ENCODE measurements around the gene USP40. TPM values are rescaled to one million over a fixed set of nuclear protein-coding genes. Genes with fewer than 3 reads are reported as not detected.

The USP40 gene
- total RNA-seq, 1 experiment from 2014 or later = 34.9 TPM

GRCh38 chr2:233428008-233428407 lies 138.6 kb downstream of the USP40 start:
- Histone ChIP-seq H3K9ac (ENCODE audit: low read length) (no peak overlapping the region), H3K9me3 (ENCODE audit: control insufficient read depth in 1 of 2, insufficient read depth in 1 of 2, low read depth in 1 of 2, low read length in 2 of 2) (no peaks in the 10 kb centered on the region), H3K27me3 (ENCODE audit: insufficient read depth, low read length) (no peaks in the 10 kb centered on the region), H3K27ac (ENCODE audit: low read depth, low read length) (no peak overlapping the region), H4K20me1 (ENCODE audit: insufficient read depth) (peaks cover 7% of the 10 kb centered on the region; the same call in 1 of the 2 replicates), H3K36me3 (ENCODE audit: control insufficient read depth in 1 of 2, insufficient read depth in 2 of 2, low read length in 2 of 2) (peaks cover 0 to 4% of the 10 kb centered on the region in 2 experiments; a peak in 1 of 4 replicates), H2AFZ (ENCODE audit: low read depth, low read length, poor library complexity, severe bottlenecking) (no peak overlapping the region), H3K9me2 (ENCODE audit: insufficient read depth) (no peaks in the 10 kb centered on the region), H3K4me1 (ENCODE audit: control insufficient read depth in 1 of 2, insufficient read depth in 2 of 2, low read length in 2 of 2) (peaks cover 12 to 50% of the 10 kb centered on the region in 2 experiments), H3K4me2 (ENCODE audit: low read length) (no peak overlapping the region), H3K4me3 (replicated peaks in 1 of 2; ENCODE audit: low read depth in 1 of 2, low read length in 2 of 2) (no peak overlapping the region), H3K79me2 (ENCODE audit: insufficient read depth, low read length) (peaks cover 92% of the 10 kb centered on the region)
- RAD21 ChIA-PET (ENCODE audit: low non-redundant PET in 1 of 2, low total read pairs in 2 of 2, uncharacterized antibody in 2 of 2, unreplicated experiment in 2 of 2) = no interaction called here
- no TSS peak for BruUV-seq (replicated peaks)
- TF ChIP-seq CBX3 (IDR thresholded peaks at IDR 0.05; ENCODE audit: low read depth) (no peak), CTCF (IDR thresholded peaks at IDR 0.05 in 2 of 3, conservative IDR thresholded peaks at IDR 0.05 in 1 of 3; ENCODE audit: borderline replicate concordance in 1 of 3, insufficient read depth in 1 of 3, low read depth in 2 of 3, low read length in 2 of 3) (no peak), ATF3 (IDR thresholded peaks at IDR 0.05) (no peak), ELF1 (IDR thresholded peaks at IDR 0.05; ENCODE audit: borderline replicate concordance, low read depth) (no peak), ZNF274 (IDR thresholded peaks at IDR 0.05; ENCODE audit: low read depth, low read length) (no peak), EGR1 (IDR thresholded peaks at IDR 0.05; ENCODE audit: low read depth) (no peak), CEBPB (IDR thresholded peaks at IDR 0.05; ENCODE audit: low read depth) (no peak), FOSL1 (IDR thresholded peaks at IDR 0.05; ENCODE audit: low read depth) (no peak), REST (IDR thresholded peaks at IDR 0.05; ENCODE audit: low read depth) (no peak), POLR2A (IDR thresholded peaks at IDR 0.05; ENCODE audit: borderline replicate concordance, extremely low read depth, insufficient read depth, insufficient read length) (no peak), SRF (IDR thresholded peaks at IDR 0.05; ENCODE audit: low read depth) (no peak), YY1 (IDR thresholded peaks at IDR 0.05; ENCODE audit: extremely low read depth, insufficient replicate concordance, low read depth, low read length) (no peak), ZFX (IDR thresholded peaks at IDR 0.05) (no peak)
- DNase-seq (ENCODE audit: low read depth, low spot score) = no peak
- intact Hi-C loops (cut with micrococcal nuclease) = no loop called here
- POLR2A ChIA-PET = no interaction called here
- CTCF ChIA-PET = no interaction called here
- ATAC-seq = no peak

Data from HCT116 (cell line).